Measurements from ENCODE around the gene ZNF362.

ZNF362 gene

DNA sequence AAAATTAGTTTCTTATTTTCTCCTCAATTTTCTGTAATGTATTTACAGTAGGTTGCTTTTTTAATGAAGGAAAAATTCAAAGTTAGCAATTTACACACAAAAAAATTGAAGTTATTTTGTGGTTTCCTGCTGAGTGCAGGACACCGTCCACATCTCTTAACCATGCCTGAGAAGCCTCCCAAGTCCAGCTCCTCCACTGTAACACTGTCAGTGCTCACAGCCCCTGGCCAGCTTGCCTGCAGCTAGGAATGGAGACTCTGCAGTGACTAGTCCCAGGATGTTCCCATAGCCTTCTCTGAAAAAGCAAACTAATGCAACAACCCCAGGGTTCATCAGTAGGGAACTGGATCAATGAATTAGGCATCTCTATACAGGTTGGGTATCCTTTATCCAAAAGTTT lies 61.1 kb downstream of the ZNF362 start:
- no peak for TF ChIP-seq POLR2A (IDR thresholded peaks at IDR 0.05; ENCODE audit: low read depth, low read length)
- TF ChIP-seq TAF1 (IDR thresholded peaks at IDR 0.05; ENCODE audit: low read depth, low read length), result no peak
- no peak for TF ChIP-seq SPI1 (IDR thresholded peaks at IDR 0.05; ENCODE audit: low read depth, low read length)
- no peak for TF ChIP-seq PAX5 (IDR thresholded peaks at IDR 0.05; ENCODE audit: insufficient read depth, low read length, severe bottlenecking)
- no peak for TF ChIP-seq POU2F2 (IDR thresholded peaks at IDR 0.05; ENCODE audit: low read depth, low read length)
- no peak for TF ChIP-seq POLR2AphosphoS5 (IDR thresholded peaks at IDR 0.05; ENCODE audit: low read depth, low read length)
- DNase-seq (ENCODE audit: insufficient read length, low spot score), result no peak
- no peak for FAIRE-seq

- no peak for DNase-seq (ENCODE audit: insufficient read length, low spot score)
- TF ChIP-seq POU2F2 (IDR thresholded peaks at IDR 0.05; ENCODE audit: low read depth, low read length), result no peak
Observed at GRCh38 chr1:33317946-33318345, 61.7 kb downstream of the ZNF362 start.

DNA sequence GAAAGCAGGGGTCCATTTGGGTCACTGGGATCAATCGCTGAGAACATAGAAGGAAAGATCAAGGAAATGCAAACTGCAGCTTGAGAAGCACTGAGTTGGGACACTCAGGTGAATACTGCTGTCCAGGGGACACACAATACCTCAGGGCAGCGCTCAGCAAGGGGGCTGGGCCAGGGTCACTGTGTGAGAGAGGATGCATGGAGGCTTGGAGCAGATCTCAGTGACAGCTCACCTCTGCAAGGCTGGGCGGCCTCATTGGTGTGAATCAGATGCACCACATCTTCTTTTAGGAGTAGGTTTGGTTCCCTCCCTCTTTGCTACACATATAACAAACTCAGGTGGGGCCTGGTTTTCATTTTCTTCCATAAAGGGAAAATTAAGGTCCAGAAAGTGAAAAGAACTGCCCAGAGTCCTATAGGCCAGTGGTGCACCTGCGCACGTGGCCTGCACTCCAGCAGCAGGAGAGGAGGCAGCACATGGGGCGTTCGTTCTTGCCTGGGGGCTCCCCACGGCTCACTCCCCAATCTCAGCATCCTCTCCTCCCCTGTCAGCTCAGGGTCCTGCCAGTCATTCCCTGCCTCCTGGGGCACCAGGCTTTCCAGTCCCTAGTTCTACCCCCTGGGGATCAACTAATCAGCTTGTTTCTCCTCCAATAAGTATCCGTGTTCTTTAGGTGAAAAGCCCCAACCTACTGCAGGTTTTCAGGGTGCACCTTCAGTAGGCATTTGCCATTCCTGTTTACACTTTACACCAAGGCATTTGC lies 63.1 kb downstream of the ZNF362 start:
- TF ChIP-seq PAX5 (IDR thresholded peaks at IDR 0.05; ENCODE audit: insufficient read depth, low read length, severe bottlenecking) (no peak), POU2F2 (IDR thresholded peaks at IDR 0.05; ENCODE audit: low read depth, low read length) (no peak), POLR2A (IDR thresholded peaks at IDR 0.05; ENCODE audit: low read depth, low read length) (no peak)
- DNase-seq (ENCODE audit: insufficient read length, low spot score) (no peak), FAIRE-seq (no peak)

More at GRCh38 chr1:33317946-33318345, 61.7 kb downstream of the ZNF362 start:
- no peak for FAIRE-seq

DNA sequence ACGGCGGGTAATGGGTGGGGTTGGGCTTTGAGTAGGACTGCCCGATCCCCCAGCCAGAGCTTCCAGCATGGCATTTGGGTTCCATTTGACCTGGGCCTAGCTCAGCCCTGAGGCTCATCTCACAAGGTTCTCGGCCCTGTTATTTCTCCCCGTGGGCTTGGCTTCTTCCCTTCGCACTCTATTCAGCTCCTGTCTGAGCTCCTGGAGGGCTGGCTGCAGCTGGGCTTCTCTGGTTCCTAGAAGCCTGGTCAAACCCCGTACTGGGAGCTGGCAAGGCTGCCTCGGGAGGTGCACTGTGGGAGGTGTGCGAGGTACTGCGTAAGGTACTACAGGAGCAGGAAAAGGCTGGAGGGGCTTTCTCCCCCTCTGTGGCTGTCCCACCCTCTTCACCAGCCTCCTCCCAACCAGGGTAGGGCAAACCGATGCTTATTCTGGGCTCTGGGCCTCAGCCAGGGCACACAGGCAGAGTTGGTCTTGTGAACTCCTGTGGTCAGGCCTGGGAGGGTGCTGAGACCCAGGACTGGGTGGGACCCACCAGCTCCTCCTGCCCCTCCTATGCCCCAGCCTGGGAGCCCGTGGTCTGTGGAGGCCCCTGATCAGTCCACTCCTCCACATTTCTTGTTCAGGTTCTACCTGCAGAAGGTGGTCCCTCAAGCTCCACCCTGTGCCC lies 63.8 kb downstream of the ZNF362 start:
- DNase-seq (ENCODE audit: insufficient read length, low spot score) (no peak), FAIRE-seq (no peak)
- no peak for TF ChIP-seq POLR2AphosphoS5 (IDR thresholded peaks at IDR 0.05; ENCODE audit: low read depth, low read length)
- TF ChIP-seq POLR2A (IDR thresholded peaks at IDR 0.05; ENCODE audit: low read depth, low read length), result no peak
- no peak for TF ChIP-seq SPI1 (IDR thresholded peaks at IDR 0.05; ENCODE audit: low read depth, low read length)
- no peak for TF ChIP-seq POU2F2 (IDR thresholded peaks at IDR 0.05; ENCODE audit: low read depth, low read length)
- no peak for TF ChIP-seq PAX5 (IDR thresholded peaks at IDR 0.05; ENCODE audit: insufficient read depth, low read length, severe bottlenecking)
- no peak for TF ChIP-seq TAF1 (IDR thresholded peaks at IDR 0.05; ENCODE audit: low read depth, low read length)

DNA sequence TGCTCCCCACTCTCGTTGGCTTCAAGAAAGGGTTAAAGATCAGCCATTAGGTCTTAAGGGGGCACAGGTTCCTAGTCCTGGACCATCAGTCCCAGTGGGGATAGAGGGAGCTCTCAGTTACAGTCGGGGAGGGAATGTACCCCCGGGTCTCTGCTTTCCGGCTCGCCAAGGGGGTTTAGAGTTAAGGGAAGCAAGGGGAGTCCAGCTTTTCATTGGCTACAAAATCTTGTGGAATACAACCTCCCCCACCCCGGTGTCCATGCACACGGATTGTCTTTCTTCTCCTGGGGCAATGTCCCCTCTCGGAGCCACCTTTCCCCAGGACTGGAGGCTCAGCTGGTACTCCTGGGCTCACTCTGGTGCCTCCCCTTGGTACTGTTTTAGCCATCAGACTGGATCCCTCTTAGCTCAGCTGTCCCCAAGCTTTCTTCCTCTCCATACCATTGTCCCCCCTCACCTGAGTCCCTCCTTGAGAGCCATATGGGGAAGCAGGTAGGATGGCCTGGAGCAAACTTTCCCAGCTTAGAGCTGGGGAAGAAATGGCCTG lies 64.4 kb downstream of the ZNF362 start, which contains the start of gene A3GALT2:
A3GALT2 (minus strand) TSS at position 480 of the 547 bp plus-strand sequence; CDS start at position 480, 0 bp downstream.
- TF ChIP-seq POLR2A (IDR thresholded peaks at IDR 0.05; ENCODE audit: low read depth, low read length) (no peak), PAX5 (IDR thresholded peaks at IDR 0.05; ENCODE audit: insufficient read depth, low read length, severe bottlenecking) (no peak), SPI1 (IDR thresholded peaks at IDR 0.05; ENCODE audit: low read depth, low read length) (no peak), POU2F2 (IDR thresholded peaks at IDR 0.05; ENCODE audit: low read depth, low read length) (no peak), TAF1 (IDR thresholded peaks at IDR 0.05; ENCODE audit: low read depth, low read length) (no peak), POLR2AphosphoS5 (IDR thresholded peaks at IDR 0.05; ENCODE audit: low read depth, low read length) (no peak)
- no peak for FAIRE-seq
- no peak for DNase-seq (ENCODE audit: insufficient read length, low spot score)

DNA sequence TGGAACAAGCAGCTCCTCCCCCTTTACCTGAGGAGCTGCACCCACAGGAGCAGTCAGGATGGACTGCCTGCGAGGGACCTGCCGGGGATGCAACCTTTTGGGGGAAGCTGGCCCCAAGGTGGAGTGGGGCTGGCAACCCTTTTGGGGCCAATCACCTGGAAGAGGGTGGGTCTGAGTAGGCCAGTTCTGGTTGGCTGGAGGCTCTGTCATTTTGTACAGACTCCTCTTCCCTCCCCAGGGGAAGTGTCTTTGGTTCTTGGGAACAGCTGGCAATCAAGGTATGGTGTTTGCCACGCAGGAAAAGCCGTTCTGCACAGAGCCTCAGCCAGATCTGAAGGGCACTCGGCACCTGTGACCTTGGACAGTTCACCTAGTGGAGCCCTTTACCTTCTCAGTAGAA lies 64.9 kb downstream of the ZNF362 start:
- DNase-seq (ENCODE audit: insufficient read length, low spot score), result no peak
- TF ChIP-seq TAF1 (IDR thresholded peaks at IDR 0.05; ENCODE audit: low read depth, low read length) (no peak), POLR2AphosphoS5 (IDR thresholded peaks at IDR 0.05; ENCODE audit: low read depth, low read length) (no peak), SPI1 (IDR thresholded peaks at IDR 0.05; ENCODE audit: low read depth, low read length) (no peak), PAX5 (IDR thresholded peaks at IDR 0.05; ENCODE audit: insufficient read depth, low read length, severe bottlenecking) (no peak), POU2F2 (IDR thresholded peaks at IDR 0.05; ENCODE audit: low read depth, low read length) (no peak), POLR2A (IDR thresholded peaks at IDR 0.05; ENCODE audit: low read depth, low read length) (no peak)
- FAIRE-seq, result no peak

DNA sequence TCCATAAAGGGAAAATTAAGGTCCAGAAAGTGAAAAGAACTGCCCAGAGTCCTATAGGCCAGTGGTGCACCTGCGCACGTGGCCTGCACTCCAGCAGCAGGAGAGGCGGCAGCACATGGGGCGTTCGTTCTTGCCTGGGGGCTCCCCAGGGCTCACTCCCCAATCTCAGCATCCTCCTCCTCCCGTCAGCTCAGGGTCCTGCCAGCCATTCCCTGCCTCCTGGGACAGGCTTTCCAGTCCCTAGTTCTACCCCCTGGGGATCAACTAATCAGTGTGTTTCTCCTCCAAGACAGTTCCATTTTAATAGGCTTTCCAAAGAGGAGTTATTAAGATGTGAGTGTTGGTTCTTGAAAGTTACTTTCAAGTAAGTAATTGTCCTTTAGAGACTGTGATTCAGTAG lies 65.8 kb downstream of the ZNF362 start:
- TF ChIP-seq POLR2A (IDR thresholded peaks at IDR 0.05; ENCODE audit: low read depth, low read length) (no peak), POLR2AphosphoS5 (IDR thresholded peaks at IDR 0.05; ENCODE audit: low read depth, low read length) (no peak), TAF1 (IDR thresholded peaks at IDR 0.05; ENCODE audit: low read depth, low read length) (no peak), POU2F2 (IDR thresholded peaks at IDR 0.05; ENCODE audit: low read depth, low read length) (no peak), SPI1 (IDR thresholded peaks at IDR 0.05; ENCODE audit: low read depth, low read length) (no peak), PAX5 (IDR thresholded peaks at IDR 0.05; ENCODE audit: insufficient read depth, low read length, severe bottlenecking) (no peak)
- FAIRE-seq (no peak), DNase-seq (ENCODE audit: insufficient read length, low spot score) (no peak)

DNA sequence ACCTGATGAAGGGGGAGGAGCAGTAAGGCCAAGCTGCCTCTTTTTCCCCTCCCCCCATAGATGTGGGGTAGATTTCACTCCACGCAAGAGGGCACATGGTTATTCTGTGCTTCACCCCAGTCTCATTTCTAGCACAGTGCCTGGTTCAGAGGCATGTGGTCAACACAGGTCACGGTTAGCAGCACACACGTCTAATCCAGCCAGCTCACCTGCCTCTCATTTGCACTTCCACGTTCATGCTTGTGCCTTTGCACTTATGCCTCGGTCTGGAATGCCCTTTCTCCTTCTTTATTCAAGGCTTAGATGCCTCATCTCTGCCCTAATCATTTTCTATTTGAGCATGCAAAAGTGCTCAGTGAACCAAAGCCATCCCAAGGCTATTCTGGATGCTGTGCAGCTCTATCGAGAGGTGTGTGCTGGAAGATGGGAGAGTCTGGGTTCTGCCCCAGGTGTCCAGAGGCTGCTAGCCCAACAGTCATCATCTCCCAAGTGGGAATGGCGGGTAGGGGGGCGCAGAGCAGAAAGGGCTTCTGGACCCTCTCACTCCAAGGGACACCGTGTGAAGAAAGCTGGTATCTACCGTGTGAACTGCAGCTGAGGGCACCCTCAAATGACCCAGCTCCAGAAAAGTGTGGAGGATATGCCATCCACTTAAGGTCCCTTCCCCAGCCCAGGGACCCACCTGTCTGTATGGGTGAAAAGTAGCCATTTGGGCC lies 66.7 kb downstream of the ZNF362 start:
- TF ChIP-seq POLR2AphosphoS5 (IDR thresholded peaks at IDR 0.05; ENCODE audit: low read depth, low read length), result no peak
- TF ChIP-seq PAX5 (IDR thresholded peaks at IDR 0.05; ENCODE audit: insufficient read depth, low read length, severe bottlenecking), result no peak
- no peak for TF ChIP-seq TAF1 (IDR thresholded peaks at IDR 0.05; ENCODE audit: low read depth, low read length)
- TF ChIP-seq SPI1 (IDR thresholded peaks at IDR 0.05; ENCODE audit: low read depth, low read length), result no peak
- no peak for TF ChIP-seq POU2F2 (IDR thresholded peaks at IDR 0.05; ENCODE audit: low read depth, low read length)
- TF ChIP-seq POLR2A (IDR thresholded peaks at IDR 0.05; ENCODE audit: low read depth, low read length), result no peak
- peak; percentile 43 for FAIRE-seq
- no peak for DNase-seq (ENCODE audit: insufficient read length, low spot score)
